HCT116 (cell line): ENCODE measurements around the gene PJA1. TPM values are rescaled to one million over a fixed set of nuclear protein-coding genes. Genes with fewer than 3 reads are reported as not detected.

ENCODE experiments used
- ATAC-seq: fragments of 200-7000 bp; cut with Tn5 transposase; 2 replicates; pipeline ENCODE4 v1.9.1; 2020; ENCODE audit warnings: mild to moderate bottlenecking, moderate library complexity
- BruUV-seq: library from RNA; stranded (reverse); fragments of 400-500 nt; replicated peaks from 2 replicates; lab custom pipeline; 2021; lab: Mats Ljungman, UMichigan
- CTCF ChIA-PET: fragments of 300-600 bp; sonication (Branson Sonifier 250); formaldehyde crosslinking; loops from one replicate; lab custom pipeline; 2021; ENCODE audit warnings: antibody characterized with exemption; lab: Charles Lee
- POLR2A ChIA-PET: fragments of 300-600, 350-600 bp; sonication (Branson Sonifier 250); formaldehyde crosslinking; loops from one replicate; lab custom pipeline; 2021; ENCODE audit warnings: antibody characterized with exemption; lab: Charles Lee
- RAD21 ChIA-PET, 2 experiments: fragments of 300-600 bp; sonication (Branson Sonifier 250); formaldehyde crosslinking; loops; one replicate each; lab custom pipeline; 2023; ENCODE audit warnings: low total read pairs in 2 of 2; ENCODE audit not compliant: uncharacterized antibody in 2 of 2, unreplicated experiment in 2 of 2, low non-redundant PET in 1 of 2; lab: Charles Lee
- DNase-seq: peaks from one replicate; pipeline ENCODE4 v3.0.0-alpha.2; 2010; ENCODE audit warnings: low read depth, low spot score
- H2AFZ ChIP-seq: fragments of 200-600 bp; shearing (Covaris generic), sonication (generic); 2 replicates; pipeline ENCODE4 v1.6.1; 2017; ENCODE audit warnings: low read depth, mixed run types, mixed read lengths, antibody characterized with exemption, low read length; ENCODE audit not compliant: poor library complexity, severe bottlenecking
- H3K27ac ChIP-seq: 2 replicates; pipeline ENCODE4 v1.5.1; 2012; ENCODE audit warnings: low read depth, low read length
- H3K27me3 ChIP-seq: fragments of 200-600 bp; sonication (generic); 2 replicates; pipeline ENCODE4 v1.6.1; 2016; ENCODE audit warnings: mixed run types, low read length, mixed read lengths; ENCODE audit not compliant: insufficient read depth
- H3K36me3 ChIP-seq, 2 experiments: fragments of 200-500 bp in 1 of 2; fragments of 200-600 bp in 1 of 2; sonication (Bioruptor generic) in 1 of 2; sonication (generic) in 1 of 2; 2 replicates each; pipeline versions ENCODE4 v1.5.1 to v1.6.1; 2014 to 2016; ENCODE audit warnings: low read length in 2 of 2, inconsistent platforms in 1 of 2, mixed read lengths in 1 of 2, mixed run types in 1 of 2; ENCODE audit not compliant: insufficient read depth in 2 of 2, control insufficient read depth in 1 of 2
- H3K4me1 ChIP-seq, 2 experiments: fragments of 200-600 bp in 1 of 2; sonication (generic) in 1 of 2; 2 replicates each; pipeline versions ENCODE4 v1.5.1 to v1.6.1; 2012 to 2017; ENCODE audit warnings: low read length in 2 of 2, inconsistent platforms in 1 of 2, mild to moderate bottlenecking in 1 of 2, mixed read lengths in 1 of 2, mixed run types in 1 of 2, moderate library complexity in 1 of 2; ENCODE audit not compliant: insufficient read depth in 2 of 2, control insufficient read depth in 1 of 2
- H3K4me2 ChIP-seq: fragments of 200-600 bp; sonication (generic); 2 replicates; pipeline ENCODE4 v1.6.1; 2017; ENCODE audit warnings: mixed run types, low read length, mixed read lengths
- H3K4me3 ChIP-seq, 2 experiments: fragments of 200-600 bp in 1 of 2; sonication (generic) in 1 of 2; replicated peaks in 1 of 2; 2 replicates each; pipeline ENCODE4 v1.5.1; 2011 to 2016; ENCODE audit warnings: low read length in 2 of 2, control low read depth in 1 of 2, low read depth in 1 of 2, mild to moderate bottlenecking in 1 of 2, mixed read lengths in 1 of 2, mixed run types in 1 of 2
- H3K79me2 ChIP-seq: fragments of 200-600 bp; sonication (generic); 2 replicates; pipeline ENCODE4 v1.6.1; 2017; ENCODE audit warnings: mild to moderate bottlenecking, mixed run types, low read length, moderate library complexity, mixed read lengths; ENCODE audit not compliant: insufficient read depth
- H3K9ac ChIP-seq: fragments of 200-600 bp; sonication (generic); 2 replicates; pipeline ENCODE4 v1.6.1; 2016; ENCODE audit warnings: low read length, mixed read lengths
- H3K9me2 ChIP-seq: fragments of 200-600 bp; sonication (generic), shearing (Covaris generic); 2 replicates; pipeline ENCODE4 v1.6.1; 2017; ENCODE audit warnings: mixed run types, mild to moderate bottlenecking, moderate library complexity; ENCODE audit not compliant: insufficient read depth
- H3K9me3 ChIP-seq, 2 experiments: fragments of 200-500 bp in 1 of 2; fragments of 200-600 bp in 1 of 2; sonication (Bioruptor generic) in 1 of 2; sonication (generic) in 1 of 2; 2 replicates each; pipeline ENCODE4 v1.6.1; 2014 to 2017; ENCODE audit warnings: low read length in 2 of 2, mixed read lengths in 2 of 2, inconsistent platforms in 1 of 2, low read depth in 1 of 2, mild to moderate bottlenecking in 1 of 2, mixed run types in 1 of 2, moderate library complexity in 1 of 2; ENCODE audit not compliant: control insufficient read depth in 1 of 2, insufficient read depth in 1 of 2
- H4K20me1 ChIP-seq: fragments of 200-600 bp; sonication (generic), shearing (Covaris generic); 2 replicates; pipeline ENCODE4 v1.6.1; 2017; ENCODE audit warnings: mixed run types, mild to moderate bottlenecking, moderate library complexity; ENCODE audit not compliant: insufficient read depth
- ATF3 ChIP-seq: IDR thresholded peaks from 2 replicates; pipeline ENCODE4 v1.6.1; 2012
- CBX3 ChIP-seq: IDR thresholded peaks from 2 replicates; pipeline ENCODE4 v1.6.1; 2012; ENCODE audit warnings: low read depth
- CEBPB ChIP-seq: IDR thresholded peaks from 2 replicates; pipeline ENCODE4 v1.6.1; 2012; ENCODE audit warnings: low read depth
- EGR1 ChIP-seq: IDR thresholded peaks from 2 replicates; pipeline ENCODE4 v1.6.1; 2012; ENCODE audit warnings: low read depth
- ELF1 ChIP-seq: IDR thresholded peaks from 2 replicates; pipeline ENCODE4 v1.6.1; 2012; ENCODE audit warnings: low read depth, borderline replicate concordance
- EZH2 ChIP-seq: fragments of 200-600 bp; sonication (generic); IDR thresholded peaks from 2 replicates; pipeline ENCODE4 v1.6.1; 2017; ENCODE audit warnings: antibody characterized with exemption, mixed run types
- EZH2phosphoT487 ChIP-seq: fragments of 200-600 bp; IDR thresholded peaks from 2 replicates; pipeline ENCODE4 v1.6.1; 2018; ENCODE audit warnings: antibody characterized with exemption, borderline replicate concordance
- FOSL1 ChIP-seq: IDR thresholded peaks from 2 replicates; pipeline ENCODE4 v1.6.1; 2012; ENCODE audit warnings: low read depth
- JUND ChIP-seq: IDR thresholded peaks from 2 replicates; pipeline ENCODE4 v1.6.1; 2012
- POLR2AphosphoS5 ChIP-seq: IDR thresholded peaks from 2 replicates; pipeline ENCODE4 v1.6.1; 2011; ENCODE audit warnings: mild to moderate bottlenecking, low read depth, low read length, moderate library complexity
- RAD21 ChIP-seq: IDR thresholded peaks from 2 replicates; pipeline ENCODE4 v1.6.1; 2012; ENCODE audit warnings: low read depth, mild to moderate bottlenecking
- SIN3A ChIP-seq: IDR thresholded peaks from 2 replicates; pipeline ENCODE4 v1.6.1; 2012; ENCODE audit warnings: low read depth
- SP1 ChIP-seq: IDR thresholded peaks from 2 replicates; pipeline ENCODE4 v1.6.1; 2012; ENCODE audit warnings: low read depth
- SRF ChIP-seq: IDR thresholded peaks from 2 replicates; pipeline ENCODE4 v1.6.1; 2012; ENCODE audit warnings: low read depth
- YY1 ChIP-seq: IDR thresholded peaks from 2 replicates; pipeline ENCODE4 v1.6.1; 2011; ENCODE audit warnings: low read length, low read depth, moderate library complexity, mild to moderate bottlenecking; ENCODE audit not compliant: insufficient replicate concordance; ENCODE audit errors: extremely low read depth
- ZBTB33 ChIP-seq: IDR thresholded peaks from 2 replicates; pipeline ENCODE4 v1.6.1; 2011; ENCODE audit warnings: mild to moderate bottlenecking, low read length, moderate library complexity; ENCODE audit not compliant: insufficient replicate concordance; ENCODE audit errors: extremely low read depth
- ZFX ChIP-seq: fragments of 450-650 bp; IDR thresholded peaks from 2 replicates; pipeline ENCODE4 v1.6.1; 2017
- intact Hi-C: fragments of 100-400 bp; cut with micrococcal nuclease; formaldehyde crosslinking; loops from 2 replicates; pipeline ENCODE4 v1.10.0; 2022
- total RNA-seq: library from RNA; stranded (reverse); gene quantifications from one replicate; pipeline ENCODE4 v1.2.1, GENCODE V29; 2021; ENCODE audit not compliant: unreplicated experiment
- TF ChIP-seq, protein P1 (sequence below): IDR thresholded peaks from 2 replicates; pipeline ENCODE4 v1.6.1; 2012; ENCODE audit warnings: low read depth
- TF ChIP-seq, protein P2 (sequence below), 3 experiments: fragments of 200-600 bp in 1 of 3; sonication (generic) in 1 of 3; IDR thresholded peaks in 2 of 3; conservative IDR thresholded peaks in 1 of 3; 2 replicates each; pipeline ENCODE4 v1.5.1; 2012 to 2017; ENCODE audit warnings: low read depth in 2 of 3, low read length in 2 of 3, antibody characterized with exemption in 1 of 3, borderline replicate concordance in 1 of 3, control low read depth in 1 of 3, mild to moderate bottlenecking in 1 of 3, mixed read lengths in 1 of 3, mixed run types in 1 of 3, moderate library complexity in 1 of 3; ENCODE audit not compliant: insufficient read depth in 1 of 3

The PJA1 gene
- total RNA-seq, 1 experiment from 2014 or later: 15.7 TPM

DNA sequence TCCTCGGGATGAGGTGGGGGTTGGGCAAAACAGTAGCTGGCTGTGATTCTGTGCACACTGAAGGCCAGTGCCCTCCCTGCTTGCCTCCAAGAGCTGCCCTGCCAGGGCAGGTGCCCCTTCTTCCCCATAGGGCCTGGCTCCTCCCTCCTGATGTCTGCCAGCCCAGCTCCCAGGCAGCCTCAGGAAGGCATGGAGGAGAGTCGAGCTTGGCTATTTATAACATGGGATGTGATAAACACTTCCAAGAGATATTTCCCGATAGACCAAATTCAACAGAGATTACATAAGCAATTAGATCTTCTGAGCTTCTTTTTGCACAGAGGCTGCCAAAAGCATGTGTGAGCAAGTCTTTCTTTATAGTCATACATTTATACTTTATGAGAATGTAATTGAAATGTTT lies 45.3 kb upstream of the PJA1 start:
- no peak for DNase-seq
- Histone ChIP-seq H2AFZ (no peak overlapping the region), H3K4me1 (no peaks in the 10 kb centered on the region), H3K27ac (no peak overlapping the region), H3K9me3 (no peaks in the 10 kb centered on the region), H3K36me3 (no peaks in the 10 kb centered on the region), H3K27me3 (no peaks in the 10 kb centered on the region), H3K4me2 (no peak overlapping the region), H3K9ac (no peak overlapping the region), H3K4me3 (no peak overlapping the region), H3K9me2 (no peaks in the 10 kb centered on the region), H3K79me2 (no peaks in the 10 kb centered on the region), H4K20me1 (no peaks in the 10 kb centered on the region)
- ChIA-PET RAD21 (no interaction called here), CTCF (no interaction called here), POLR2A (no interaction called here)
- no peak for TF ChIP-seq EGR1
- TF ChIP-seq CBX3: no peak
- TF ChIP-seq SP1: no peak
- no peak for TF ChIP-seq CEBPB
- no peak for TF ChIP-seq RAD21
- TF ChIP-seq ELF1: no peak
- TF ChIP-seq JUND: no peak
- TF ChIP-seq ZBTB33: no peak
- no peak for TF ChIP-seq EZH2
- TF ChIP-seq EZH2phosphoT487: no peak
- no peak for TF ChIP-seq SIN3A
- TF ChIP-seq ATF3: no peak
- TF ChIP-seq, protein P1, sequence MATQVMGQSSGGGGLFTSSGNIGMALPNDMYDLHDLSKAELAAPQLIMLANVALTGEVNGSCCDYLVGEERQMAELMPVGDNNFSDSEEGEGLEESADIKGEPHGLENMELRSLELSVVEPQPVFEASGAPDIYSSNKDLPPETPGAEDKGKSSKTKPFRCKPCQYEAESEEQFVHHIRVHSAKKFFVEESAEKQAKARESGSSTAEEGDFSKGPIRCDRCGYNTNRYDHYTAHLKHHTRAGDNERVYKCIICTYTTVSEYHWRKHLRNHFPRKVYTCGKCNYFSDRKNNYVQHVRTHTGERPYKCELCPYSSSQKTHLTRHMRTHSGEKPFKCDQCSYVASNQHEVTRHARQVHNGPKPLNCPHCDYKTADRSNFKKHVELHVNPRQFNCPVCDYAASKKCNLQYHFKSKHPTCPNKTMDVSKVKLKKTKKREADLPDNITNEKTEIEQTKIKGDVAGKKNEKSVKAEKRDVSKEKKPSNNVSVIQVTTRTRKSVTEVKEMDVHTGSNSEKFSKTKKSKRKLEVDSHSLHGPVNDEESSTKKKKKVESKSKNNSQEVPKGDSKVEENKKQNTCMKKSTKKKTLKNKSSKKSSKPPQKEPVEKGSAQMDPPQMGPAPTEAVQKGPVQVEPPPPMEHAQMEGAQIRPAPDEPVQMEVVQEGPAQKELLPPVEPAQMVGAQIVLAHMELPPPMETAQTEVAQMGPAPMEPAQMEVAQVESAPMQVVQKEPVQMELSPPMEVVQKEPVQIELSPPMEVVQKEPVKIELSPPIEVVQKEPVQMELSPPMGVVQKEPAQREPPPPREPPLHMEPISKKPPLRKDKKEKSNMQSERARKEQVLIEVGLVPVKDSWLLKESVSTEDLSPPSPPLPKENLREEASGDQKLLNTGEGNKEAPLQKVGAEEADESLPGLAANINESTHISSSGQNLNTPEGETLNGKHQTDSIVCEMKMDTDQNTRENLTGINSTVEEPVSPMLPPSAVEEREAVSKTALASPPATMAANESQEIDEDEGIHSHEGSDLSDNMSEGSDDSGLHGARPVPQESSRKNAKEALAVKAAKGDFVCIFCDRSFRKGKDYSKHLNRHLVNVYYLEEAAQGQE: no peak
- no peak for TF ChIP-seq YY1
- no peak for TF ChIP-seq POLR2AphosphoS5
- no peak for TF ChIP-seq FOSL1
- TF ChIP-seq, protein P2, sequence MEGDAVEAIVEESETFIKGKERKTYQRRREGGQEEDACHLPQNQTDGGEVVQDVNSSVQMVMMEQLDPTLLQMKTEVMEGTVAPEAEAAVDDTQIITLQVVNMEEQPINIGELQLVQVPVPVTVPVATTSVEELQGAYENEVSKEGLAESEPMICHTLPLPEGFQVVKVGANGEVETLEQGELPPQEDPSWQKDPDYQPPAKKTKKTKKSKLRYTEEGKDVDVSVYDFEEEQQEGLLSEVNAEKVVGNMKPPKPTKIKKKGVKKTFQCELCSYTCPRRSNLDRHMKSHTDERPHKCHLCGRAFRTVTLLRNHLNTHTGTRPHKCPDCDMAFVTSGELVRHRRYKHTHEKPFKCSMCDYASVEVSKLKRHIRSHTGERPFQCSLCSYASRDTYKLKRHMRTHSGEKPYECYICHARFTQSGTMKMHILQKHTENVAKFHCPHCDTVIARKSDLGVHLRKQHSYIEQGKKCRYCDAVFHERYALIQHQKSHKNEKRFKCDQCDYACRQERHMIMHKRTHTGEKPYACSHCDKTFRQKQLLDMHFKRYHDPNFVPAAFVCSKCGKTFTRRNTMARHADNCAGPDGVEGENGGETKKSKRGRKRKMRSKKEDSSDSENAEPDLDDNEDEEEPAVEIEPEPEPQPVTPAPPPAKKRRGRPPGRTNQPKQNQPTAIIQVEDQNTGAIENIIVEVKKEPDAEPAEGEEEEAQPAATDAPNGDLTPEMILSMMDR (IDR thresholded peaks at IDR 0.05 in 2 of 3, conservative IDR thresholded peaks at IDR 0.05 in 1 of 3; ENCODE audit: borderline replicate concordance in 1 of 3, insufficient read depth in 1 of 3, low read depth in 2 of 3, low read length in 2 of 3): no peak
- TF ChIP-seq ZFX: no peak
- no peak for TF ChIP-seq SRF
- no TSS peak for BruUV-seq
- no peak for ATAC-seq
- intact Hi-C loops: no loop called here
